GM20000 (cell line): ENCODE data around the gene LHFPL3.

Source experiments
- DNase-seq: peaks from one replicate; pipeline ENCODE4 v3.0.0; 2012; ENCODE audit warnings: low spot score
- TF ChIP-seq, protein P1 (sequence below): IDR thresholded peaks from 2 replicates; pipeline ENCODE4 v1.5.1; 2012; ENCODE audit warnings: mild to moderate bottlenecking, control low read depth; ENCODE audit errors: extremely low read depth, missing control alignments

Gene LHFPL3

DNA sequence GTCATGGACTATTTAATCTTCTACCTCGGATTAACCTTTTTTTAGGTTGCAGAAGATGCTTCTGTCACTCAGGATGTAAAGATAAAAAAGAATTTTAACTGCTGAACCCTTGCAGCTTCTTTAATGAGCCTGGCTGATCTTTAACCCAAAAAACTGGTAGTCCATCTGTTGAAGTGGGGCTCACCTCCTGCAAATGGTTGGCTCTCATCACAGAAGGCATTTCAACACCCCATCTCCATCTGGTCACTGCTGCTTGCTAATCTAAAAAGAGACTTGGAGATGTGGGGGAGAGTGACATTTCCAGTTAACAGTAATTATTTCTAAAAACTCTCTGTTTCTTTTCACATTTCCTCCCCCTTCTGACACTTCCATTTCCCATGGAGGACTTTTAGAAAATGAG is 208.6 kb downstream of the LHFPL3 start:
- TF ChIP-seq, protein P1, sequence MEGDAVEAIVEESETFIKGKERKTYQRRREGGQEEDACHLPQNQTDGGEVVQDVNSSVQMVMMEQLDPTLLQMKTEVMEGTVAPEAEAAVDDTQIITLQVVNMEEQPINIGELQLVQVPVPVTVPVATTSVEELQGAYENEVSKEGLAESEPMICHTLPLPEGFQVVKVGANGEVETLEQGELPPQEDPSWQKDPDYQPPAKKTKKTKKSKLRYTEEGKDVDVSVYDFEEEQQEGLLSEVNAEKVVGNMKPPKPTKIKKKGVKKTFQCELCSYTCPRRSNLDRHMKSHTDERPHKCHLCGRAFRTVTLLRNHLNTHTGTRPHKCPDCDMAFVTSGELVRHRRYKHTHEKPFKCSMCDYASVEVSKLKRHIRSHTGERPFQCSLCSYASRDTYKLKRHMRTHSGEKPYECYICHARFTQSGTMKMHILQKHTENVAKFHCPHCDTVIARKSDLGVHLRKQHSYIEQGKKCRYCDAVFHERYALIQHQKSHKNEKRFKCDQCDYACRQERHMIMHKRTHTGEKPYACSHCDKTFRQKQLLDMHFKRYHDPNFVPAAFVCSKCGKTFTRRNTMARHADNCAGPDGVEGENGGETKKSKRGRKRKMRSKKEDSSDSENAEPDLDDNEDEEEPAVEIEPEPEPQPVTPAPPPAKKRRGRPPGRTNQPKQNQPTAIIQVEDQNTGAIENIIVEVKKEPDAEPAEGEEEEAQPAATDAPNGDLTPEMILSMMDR: no peak
- no peak for DNase-seq

DNA sequence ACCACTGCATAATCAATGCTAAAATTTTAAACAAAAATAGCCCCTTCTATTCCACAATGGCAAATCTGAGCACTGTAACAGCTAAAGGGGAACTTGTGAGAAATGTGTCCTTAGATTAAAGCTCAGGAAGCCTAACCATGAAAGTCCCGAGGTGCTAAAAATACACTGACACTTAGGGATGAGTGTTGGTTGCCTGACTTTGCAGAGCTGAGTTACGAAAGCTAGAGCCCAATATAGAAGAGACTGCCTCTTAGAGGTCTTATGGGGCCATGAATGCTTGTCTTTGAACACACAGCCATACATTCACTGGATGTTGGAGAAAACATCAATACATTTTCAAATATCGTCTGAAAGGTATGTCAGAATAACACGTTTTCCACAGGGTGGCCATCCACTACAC is 209.7 kb downstream of the LHFPL3 start:
- no peak for DNase-seq
- TF ChIP-seq, protein P1: no peak

DNA sequence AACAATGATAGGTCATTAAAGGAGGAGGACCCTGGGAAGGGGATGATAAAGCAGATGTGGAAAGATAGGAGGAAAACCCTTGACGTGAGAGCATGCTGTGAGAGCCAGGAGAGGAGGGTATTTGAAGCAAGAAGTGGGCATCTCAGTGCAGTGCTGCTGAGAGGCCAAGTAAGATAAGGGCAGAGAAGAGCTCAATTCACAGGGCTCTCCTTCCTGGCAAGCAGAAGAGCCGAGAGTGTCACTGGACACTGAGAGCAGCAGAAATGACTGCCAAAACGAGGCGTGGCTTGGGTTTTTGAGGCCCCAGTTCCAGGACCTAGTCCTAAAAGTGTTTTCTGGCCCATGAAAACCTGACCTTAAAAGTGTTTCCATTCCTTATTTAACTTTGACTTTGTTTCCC is 213.5 kb downstream of the LHFPL3 start:
- TF ChIP-seq, protein P1: no peak
- no peak for DNase-seq

DNA sequence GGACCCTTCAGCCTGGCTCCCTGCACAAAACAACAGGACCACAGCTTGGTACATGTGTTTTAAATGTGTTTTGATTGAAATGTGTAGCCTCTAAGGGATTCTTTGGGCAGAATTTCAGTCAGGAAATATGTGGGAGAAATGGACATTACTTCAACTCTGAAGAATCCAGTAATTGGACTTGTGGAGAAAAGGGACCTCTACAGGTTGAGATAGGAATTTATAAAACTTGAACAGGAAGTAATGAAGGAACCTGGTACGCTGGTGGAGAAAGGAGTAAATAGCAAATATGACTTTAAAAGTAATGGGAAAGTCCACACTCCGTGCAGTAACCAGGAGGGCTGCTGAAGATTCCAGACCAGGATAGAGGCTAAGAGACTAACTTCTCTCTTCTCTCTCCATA is 220.5 kb downstream of the LHFPL3 start:
- TF ChIP-seq, protein P1: no peak
- no peak for DNase-seq

DNA sequence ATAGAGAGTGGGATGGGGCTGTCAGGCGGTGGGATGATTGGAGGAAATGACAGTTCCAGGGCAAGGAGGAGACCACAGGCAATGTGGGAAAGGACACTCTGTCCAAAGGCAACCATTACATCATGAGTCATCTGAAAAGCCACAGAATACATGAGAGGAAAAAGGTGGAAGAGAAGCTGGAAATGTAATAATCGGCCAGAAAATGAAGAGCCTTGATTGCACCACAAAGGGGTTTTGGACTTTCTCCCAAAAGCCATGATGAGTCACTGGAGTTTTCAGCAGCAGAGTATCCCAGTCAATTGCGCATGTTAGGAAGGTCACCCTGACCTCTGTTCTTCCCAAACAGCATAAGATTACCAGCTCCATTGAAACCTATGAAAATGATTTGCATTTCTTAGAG is 222.0 kb downstream of the LHFPL3 start:
- DNase-seq: no peak
- TF ChIP-seq, protein P1: no peak

DNA sequence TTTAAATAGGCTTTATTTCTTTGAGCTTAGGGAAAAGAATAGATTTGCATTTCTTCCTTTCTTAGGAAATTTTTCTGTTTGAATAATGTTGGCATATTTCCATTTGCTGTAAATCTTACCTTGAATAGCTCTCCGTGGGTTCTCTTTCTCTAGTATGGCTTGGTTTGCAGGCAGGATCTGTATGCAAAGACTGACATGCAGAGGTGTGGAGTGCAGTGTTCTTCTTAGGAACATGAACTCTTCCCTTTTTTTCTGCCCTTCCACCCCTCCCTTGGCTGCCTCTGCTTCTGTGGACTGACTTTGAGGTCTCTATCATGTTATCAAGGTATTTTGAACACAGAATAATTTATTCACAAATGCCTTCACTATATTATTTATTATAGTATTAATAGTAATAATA is 222.8 kb downstream of the LHFPL3 start:
- TF ChIP-seq, protein P1: no peak
- DNase-seq: no peak

DNA sequence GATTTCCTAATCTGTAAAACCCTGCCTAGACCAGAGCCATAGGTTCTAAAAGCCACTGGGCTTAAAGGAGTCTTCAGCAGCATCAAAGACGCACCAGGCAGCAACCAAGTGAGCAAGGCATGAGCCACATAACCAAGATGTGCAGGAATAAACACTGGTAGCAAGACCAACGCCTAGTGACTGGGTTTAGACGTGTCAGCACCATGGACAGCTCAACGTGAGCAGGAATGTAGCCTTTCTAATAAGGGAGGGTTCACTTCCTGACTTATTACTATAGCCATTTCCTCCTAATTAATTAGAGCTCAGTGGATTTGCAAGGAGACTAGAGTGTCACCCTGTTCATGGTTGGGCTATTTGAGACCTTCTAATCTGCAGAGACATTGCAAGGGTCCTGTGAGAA is 223.7 kb downstream of the LHFPL3 start:
- peak; percentile 42 for DNase-seq
- TF ChIP-seq, protein P1: no peak
